Measurements from ENCODE around the gene UTP11.
"Not testable (repeated sequence)": the region's sequence is repeated elsewhere in the genome, so short reads cannot be mapped to it uniquely, and the experiment has no call there.

Gene UTP11

DNA sequence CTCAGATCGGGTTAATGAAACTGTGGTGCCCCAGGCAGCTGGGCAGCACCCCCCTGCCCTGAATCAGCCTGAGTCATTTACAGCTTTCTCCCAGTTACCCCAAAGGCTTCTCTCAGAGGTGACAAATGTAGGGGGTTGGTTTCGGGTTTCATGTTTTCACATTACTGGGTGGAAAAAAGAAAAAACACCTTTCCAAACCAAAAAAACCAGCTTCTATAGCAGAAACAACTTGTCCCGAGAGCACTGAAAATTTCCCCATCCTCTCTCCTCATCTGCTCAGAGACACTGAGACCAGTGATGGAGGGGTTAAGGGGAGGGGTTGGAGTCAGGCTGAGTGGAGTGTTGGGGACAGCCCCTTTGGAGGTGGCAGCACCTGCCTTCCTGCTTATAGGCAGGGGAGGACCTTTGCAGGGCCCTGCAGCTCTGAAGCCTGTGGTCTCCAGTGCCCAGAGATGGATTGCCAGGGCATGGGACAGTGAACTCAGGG is 15.6 kb downstream of the UTP11 start:
- no peak for DNase-seq

DNA sequence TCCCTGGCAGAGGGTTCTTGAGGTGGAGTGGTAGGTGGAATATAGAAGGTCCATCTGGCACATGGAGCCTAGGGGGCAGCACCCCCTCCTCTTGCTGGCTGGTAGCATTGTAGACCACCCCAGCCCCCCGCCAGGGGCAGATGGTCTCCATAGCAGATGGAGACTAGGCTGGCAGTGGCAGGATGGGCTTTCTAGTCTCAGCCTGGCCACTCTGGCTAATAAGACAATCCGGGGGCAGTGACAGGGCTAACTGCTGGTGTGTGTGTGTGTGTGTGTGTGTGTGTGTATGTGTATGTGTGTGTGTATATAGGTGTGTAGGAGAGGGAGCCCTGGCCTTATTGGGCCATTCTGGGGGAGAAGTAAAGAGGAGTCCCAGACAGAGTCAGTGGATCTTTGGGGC is 16.1 kb downstream of the UTP11 start:
- no peak for DNase-seq

DNA sequence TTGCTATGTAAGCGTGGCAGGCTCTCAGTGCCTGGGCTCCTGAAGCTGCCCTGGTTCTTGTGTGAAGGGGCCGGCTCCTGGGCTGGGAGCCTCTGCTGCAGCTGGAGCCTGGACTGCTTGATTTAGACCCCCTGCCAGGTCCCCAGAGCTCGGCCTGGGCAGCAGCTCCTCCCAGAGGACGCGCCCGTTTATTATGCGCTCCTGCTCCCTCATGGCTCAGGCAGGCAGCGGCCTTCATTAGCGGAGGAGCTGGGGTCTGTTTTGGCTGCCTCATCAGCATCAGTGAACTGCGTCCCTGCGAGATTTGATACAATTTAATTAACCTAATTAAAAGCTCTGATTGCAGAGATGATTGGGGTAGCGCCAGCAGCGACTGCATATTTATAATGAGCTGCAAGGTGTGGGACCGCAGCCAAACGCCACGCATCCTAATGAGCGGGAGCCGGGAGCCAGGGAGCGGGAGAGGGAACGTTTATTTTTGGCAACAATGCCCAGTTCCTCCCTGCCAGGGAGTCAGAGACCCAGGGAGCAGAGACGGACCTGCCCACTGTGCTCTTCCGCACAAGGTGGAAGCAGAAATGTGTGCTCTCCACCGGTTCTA is 16.6 kb downstream of the UTP11 start:
- no peak for DNase-seq

DNA sequence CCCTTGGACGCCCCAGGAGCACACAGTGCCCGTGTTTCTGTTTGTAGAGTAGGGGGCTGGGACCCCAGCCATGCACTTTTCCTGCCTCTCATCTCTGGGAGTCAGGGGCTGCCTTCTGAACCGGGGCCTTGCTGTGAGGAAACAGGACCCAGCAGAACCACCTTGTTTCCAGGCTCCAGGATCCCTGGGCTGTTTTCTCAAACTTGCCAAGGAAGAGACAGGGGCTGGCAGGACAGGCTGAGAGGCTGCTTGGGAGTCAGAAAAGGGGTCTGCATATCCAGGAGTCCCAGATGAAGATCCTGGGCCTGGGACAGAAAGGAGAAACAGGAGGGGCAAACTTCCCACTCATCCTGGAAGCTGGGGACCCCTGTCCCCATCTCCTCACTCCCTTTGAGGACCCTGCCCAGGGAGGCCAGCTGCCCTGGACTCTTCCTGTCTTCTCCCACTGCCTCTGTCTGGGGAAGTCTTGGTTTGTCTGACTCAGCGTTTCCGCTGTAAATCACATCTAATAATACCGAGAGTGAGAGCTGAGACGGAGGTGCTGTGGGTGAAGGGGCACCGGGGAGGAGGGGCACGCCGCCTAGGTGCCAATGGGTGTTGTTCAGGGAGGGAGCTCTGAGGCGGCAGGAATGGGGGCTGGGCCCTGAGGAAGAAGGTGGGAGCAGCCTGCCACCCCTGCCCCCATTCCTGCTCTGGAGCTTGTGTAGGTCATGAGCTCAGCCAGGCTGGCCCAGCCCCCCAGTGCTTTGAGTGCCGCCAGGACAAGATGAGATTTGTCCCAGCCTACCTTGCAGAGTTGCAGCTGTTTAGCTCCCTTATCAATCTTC is 17.4 kb downstream of the UTP11 start:
- no peak for DNase-seq

DNA sequence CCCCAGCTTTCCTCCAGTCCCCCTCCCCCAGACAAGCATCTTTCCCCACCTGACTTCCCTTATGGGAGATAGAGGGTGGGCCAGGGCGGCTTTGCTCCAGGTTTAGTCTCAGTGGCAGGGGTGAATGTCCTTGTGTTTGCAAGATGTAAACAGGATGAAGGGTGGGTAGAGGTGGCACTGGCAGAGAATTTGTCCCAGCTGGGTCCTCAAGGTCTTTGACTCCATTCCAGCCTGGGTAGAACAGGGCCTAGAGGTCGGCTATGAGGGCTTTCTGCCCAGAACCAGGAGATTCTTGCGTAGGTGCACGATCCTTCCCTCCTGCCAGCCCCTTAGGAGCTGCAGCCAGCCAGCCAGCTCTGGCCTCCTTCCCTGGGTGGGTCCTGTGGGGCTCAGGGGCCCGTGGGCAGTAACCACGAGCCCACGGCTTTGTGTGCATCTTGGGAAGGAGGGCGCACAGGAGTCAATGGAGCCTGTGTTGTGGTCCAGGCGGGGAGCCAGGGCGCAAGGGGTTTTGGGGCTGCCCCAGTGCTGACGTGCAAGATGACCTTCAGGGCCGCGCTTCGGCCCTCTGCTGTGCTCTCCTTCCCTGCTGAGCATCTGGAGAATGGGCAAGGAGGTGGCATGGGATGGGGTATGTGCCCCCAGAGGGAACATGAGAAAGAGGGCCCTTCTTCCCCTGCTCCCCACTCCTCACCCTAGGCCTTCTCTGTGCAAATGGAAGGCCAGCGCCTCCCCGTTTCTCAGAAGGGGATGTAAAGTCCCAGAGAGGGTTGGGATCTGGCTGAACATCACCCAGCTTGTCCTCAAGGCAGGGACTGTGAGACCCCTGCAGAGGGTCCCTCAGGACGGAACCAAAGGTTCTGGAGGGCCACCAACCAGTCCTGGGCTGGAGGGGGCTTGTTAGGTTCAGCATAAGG is 18.3 kb downstream of the UTP11 start:
- no peak for DNase-seq

DNA sequence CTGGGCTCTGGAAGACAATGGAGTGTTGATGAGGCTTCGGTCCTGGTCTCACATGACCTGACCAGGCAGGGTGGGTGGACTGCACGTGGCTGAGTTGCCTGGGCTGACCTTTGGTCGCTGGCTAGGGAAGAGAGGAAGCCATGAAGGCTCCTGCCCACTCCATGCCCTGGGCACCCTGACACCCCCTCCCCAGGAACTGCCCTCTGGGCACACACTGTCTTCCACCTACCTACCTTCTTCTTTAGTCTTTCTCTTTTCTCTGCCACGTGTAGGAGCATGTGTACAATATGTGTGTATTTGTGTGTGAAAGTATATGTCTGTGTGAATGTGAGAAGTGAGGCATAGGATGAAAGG is 19.0 kb downstream of the UTP11 start:
- no peak for DNase-seq

DNA sequence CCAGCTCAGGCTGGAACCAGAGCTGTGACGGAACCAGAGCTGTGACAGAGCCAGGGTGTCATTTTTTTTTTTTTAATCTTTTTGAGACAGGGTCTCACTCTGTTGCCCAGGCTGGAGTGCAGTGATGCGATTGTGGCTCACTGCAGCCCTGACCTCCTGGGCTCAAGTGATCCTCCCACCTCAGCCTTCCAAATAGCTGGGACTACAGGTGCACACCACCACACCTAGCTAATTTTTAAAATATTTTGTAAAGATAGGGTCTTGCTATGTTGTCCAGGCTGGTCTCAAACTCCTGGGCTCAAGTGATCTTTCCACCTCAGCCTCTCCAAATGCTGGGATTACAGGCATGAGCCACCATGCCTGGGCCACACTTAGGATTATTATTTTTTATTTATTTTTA is 20.5 kb downstream of the UTP11 start:
- not testable (repeated sequence) for DNase-seq

DNA sequence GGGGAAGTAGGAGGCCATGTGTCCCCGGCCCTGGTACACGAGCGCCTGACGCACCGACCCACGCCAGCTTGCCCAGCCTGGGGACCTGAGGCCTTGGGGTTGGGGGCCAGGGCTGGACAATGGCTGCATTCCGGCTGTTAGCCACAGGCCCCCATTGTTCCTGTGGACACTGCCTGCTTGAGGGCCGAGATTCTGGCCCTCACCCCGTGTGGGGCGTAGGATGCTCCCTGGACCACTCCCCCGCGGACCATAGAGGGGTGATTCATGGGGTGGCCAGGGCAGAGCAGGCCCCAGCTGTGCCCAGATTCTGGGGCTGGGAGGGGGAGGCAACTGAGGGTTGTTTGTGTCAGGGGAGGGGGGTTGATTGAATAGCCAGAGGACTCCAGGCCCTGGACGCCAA is 22.3 kb downstream of the UTP11 start:
- DNase-seq = no peak

DNA sequence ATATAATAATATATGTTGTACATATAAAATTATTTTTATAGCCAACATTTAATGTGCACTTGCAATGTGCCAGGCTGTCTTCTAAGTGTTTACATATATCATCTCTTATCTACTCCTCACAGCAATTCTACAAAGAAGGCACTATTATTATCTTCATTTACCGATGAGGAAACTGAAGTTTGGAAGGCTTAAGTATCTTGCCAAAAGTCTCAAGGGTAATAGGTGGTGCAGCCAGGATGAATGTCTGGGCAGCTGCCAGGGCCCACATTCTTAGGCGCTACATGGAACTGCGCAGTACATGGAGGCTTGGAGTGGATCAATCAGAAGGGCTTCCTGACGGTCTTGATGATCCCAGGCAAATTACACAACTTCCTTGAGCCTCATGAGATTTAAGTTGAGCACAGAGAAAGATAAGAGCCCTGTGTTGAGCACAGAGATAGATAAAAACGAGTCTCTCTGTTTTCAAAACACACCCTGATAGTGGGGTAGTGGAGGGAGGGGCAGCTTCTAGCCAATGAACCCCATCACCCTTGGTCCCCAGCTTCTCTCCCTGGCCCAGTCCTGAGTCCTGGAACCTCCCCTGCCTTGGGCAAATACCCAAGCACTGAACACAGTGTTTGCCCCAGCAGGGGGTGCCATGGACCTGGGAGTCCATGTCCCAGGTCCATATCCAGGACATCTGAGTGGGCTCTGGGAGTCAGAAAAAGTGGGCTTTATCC is 24.8 kb downstream of the UTP11 start:
- DNase-seq = no peak

DNA sequence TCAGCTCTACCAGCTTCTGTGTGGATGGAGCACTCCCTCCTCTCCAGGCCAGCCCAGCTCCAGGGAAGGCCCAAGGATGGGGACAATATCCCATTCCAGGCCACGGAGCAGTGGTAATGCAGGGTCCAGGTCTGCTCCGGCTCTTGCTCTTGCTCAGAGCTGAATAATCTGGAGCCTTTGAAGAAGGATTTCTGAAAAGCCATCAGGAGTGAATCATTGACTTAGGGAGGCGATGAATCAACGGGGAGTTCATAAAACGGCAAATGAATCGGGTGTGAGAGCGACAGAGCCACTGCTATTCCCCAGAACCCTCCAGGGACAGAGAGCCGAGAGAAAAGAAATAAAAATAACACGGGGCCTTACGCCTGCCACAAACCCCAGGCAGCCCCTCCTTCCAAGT is 26.3 kb downstream of the UTP11 start:
- DNase-seq = no peak

DNA sequence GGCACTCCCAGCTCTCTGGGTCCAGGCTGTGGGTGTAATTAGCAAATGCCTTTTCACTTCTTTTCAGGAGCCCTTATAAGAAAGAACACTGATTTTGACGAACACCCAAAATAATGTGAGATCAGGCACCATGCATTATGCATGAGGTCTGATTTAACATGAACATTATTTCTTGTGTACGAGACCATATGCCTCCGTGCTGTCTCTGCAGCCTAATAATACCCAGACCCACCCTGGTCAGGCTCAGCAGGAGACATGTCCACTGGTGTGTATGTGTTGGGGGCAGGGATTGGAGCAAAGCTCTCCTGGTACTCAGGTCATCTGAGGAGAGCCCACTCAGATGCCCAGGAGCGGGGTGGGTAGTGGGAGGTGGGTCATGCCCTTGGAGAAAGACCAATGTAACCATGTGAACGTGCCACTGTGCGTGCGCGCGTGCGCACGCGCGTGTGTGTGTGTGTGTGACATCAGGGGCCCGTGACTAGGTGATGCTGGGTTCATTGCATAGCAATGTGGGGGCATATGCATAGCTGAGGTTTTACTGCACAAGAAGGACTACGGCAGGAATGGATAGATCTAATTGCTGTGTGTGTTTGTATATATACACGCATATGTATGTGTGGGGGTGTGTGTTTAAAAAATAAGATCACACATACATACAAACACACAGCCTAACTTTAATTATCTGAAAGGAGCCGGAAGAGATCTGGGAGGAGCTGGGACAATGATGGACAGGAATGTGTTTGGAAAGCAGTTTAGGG is 27.0 kb downstream of the UTP11 start:
- DNase-seq = no peak

DNA sequence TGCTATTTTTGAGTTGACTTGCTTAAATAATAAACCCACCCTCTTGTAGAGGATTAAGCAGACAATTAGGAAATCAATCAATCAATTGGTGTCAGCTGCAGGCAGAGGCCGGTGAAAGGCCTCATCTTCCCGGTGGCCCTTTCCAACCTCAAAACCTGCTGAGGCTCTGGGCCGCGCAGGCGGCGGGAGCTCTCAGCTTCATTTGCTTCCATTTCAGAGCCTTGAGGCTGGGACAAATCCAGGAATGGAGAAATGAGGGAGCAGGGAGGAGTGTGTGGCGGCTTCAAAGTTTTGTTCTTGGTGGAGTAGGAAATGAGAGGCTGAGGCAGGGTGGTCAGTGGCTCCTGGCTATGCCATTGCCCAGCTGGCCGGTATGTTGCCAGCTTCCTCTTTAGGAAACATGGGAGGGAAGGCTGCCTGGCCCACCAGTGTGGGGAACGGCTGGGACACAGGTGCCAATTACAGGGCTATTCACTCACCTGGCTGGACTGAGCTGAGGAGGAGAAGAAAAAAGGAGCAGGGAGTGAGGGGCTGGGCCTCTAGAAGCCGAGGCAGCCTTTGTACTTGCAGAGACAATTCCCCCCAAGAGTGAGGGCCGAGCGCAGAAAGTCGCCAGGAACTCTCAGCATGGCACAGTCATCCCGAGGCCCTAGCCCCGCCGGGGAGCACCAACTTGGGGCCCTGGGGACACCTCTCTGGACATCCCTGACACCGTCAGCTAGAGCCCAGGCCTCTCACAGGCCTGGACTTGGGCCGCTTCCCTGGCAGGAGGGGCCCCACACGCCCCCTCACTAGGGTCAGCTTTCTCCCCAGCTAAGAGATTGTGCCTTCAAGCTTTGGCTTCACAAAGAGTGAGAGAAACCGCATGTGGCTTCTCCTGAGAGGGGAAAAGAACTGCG is 29.7 kb downstream of the UTP11 start:
- DNase-seq = no peak

DNA sequence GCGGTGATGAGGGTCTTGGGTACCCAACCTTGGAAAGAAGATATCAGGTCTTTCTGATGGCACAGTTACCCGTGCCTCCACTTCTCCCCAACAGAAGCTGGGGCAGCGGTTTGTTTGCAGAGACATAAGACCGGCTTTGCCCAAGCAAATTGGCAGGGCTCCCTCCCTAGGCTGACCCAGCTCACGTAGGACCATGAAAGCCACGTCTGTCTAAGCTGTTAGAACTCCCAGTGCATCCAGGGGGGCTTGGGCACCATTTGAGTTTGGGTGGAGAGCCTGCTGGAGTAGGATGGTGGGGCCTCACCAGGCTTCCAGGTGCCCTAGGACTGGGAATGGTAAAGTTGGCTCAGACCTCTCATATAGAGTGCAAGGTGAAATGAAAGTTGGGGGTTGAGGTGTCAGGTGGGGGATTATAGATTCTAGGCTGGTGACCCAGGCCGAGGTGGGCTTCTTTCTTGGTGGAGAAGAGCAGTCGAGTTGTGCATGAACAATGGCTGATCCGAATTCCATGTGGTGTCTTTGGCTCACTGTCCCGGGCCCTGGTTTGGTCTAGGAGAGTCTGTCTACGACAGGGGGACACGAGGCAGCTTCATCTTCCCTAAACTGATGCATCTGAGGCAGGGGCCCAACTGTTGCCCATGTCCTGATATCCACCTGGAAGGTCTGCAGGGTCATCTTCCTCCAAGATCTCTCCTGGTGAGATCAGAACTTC is 30.7 kb downstream of the UTP11 start:
- DNase-seq = no peak

DNA sequence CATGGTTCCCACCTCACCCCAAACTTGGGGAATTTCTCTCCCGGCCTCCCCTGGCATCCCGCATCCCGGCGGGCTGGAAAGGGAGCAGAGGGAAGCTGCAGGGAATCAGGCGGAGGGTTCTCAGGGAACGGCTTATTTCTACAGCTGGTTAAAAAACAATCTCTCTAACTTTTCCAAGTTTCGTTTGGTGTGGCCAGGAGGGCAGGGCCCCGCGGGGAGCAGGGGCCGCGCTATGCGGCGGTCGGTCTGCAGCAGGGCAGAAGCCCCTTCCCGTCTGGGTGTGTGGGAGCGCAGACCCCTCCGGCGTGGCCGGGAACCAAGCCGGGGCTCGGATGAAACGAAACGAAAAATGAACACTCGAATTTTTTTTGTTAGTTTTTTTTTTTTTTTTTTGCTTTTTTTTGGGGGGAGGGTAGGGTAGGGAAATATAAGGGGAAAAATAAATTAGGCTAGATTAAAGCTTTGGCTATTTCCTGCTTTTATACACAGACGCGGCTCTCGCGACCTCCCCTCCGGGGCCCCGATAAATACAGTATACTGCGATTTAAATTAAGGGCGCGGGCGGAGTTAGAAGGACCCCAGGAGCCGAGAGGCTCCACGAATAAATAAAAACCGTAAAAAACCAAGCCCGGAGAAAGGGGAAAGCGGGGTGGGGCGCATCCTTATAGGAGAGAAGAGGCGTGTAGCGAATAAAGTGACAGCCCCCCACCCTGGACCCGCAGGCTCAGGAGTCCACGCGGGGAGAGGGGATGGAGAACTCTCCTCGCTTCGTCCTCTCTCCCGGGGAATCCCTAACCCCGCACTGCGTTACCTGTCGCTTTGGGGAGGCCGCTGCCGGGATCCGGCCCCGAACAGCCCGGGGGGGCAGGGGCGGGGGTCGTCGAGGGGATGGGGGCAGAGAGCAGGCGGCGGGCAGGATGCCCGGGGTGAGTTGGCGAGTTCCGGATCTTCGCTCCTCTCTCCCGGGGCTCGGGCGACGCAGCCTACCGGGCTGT is 32.0 kb downstream of the UTP11 start:
- no peak for DNase-seq

DNA sequence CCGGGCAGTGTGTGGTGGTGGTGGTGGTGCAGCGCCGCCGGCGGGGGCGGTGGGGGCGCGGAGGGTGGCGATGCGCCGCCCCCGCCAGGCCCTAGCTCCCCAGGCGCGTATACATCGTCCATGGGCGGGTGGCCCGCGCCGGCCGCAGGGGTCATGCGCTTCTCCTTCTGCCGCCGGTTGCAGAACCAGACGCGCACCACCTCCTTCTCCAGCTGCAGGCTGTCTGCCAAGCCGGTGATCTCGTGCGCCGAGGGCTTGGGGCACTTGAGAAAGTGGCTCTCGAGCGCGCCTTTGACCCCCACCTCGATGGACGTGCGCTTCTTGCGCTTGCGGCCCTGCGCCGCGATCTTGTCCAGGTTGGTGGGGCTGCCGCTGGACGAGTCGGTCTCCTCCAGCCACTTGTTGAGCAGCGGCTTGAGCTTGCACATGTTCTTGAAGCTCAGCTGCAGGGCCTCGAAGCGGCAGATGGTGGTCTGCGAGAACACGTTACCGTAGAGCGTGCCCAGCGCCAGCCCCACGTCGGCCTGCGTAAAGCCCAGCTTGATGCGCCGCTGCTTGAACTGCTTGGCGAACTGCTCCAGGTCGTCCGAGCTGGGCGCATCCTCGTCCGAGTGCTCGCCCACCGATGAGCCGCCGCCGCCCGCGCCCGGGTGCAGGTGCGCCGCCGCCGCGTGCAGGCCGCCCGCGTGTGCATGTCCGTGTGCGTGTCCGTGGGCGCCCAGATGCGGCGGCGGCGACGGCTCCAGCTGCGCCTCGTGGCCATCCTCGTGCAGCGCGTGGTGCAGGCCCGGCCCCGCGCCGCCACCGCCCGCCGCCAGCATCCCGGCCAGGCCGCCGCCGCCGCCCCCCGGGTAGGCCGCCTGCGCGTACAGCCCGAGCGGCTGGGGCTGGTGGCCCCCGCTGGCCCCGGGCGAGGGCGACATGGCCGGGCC is 33.1 kb downstream of the UTP11 start:
- no peak for DNase-seq

DNA sequence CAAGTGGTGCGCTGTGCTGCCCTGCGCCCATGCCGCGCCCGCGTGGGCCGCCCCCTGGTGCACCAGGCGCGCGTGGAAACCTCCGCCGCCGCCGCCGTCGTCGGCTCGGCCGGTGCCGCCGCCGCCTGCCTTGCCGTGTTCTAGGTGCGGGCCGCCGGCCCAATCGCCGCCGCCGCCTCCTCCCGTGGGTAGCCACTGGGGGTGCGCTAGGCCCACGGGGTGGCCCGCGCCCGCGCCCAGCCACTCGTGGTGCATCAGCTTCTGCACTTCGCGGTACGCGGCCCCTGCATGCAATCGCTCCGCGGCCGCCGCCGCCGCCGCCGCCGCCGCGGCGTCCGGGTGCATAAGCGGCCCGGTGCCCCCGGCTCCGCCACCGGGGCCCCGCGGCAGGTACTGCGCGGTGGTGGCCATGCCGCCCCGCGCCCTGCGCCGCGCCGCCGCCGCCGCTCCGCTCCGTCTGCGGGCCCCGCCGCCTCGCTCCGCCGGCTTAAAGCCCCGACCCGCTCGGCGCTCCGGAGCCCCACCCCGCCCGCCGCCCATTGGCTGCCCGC is 33.9 kb downstream of the UTP11 start, which contains the start of gene POU3F1:
POU3F1 (minus strand) TSS at position 461 of the 551 bp plus-strand sequence; CDS start at position 411, 50 bp downstream.
- no peak for DNase-seq

DNA sequence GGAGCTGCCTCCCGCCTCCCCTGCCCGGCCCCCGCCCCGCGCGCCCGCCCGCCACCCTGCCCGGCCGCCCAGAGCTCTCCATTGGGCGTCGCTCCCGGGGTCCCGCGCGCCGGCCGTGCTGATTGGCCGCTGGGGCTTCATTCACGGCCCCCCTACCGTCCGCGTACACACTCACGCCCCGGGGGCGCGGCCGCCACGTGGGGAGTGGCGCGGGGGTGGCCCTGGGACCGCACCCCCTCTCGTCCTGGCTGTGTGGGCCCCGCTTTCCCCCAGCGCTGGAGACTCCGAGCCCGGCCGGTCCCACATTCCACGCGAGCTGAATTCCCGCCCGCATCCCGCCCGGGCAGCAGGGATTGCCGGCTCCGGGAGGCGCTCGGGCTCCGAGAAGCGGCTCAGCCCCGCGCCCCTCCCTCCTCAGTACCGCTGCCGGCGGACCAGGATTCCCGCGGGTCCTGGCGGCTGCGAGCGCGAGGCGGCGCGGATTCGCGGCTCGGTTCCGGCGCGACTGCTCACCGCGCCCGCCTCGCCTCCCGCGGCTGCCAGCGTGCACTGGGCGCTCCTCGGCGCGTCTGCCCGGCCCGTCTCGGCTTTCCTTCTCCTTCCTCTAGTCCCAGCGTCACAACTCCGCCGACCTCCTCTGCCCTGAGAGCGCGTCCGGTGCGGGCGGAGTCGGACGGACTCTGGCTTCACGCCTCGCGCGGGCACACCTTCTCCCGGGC is 34.5 kb downstream of the UTP11 start:
- DNase-seq = no peak
